H1 (cell line): ENCODE measurements around the gene CTNND2. TPM values are rescaled to one million over a fixed set of nuclear protein-coding genes. Genes with fewer than 3 reads are reported as not detected.

ENCODE experiments used
- CTCF ChIA-PET: fragments of 300-600 bp; sonication (Branson Sonifier 250); formaldehyde crosslinking; loops from one replicate; lab custom pipeline; 2021; ENCODE audit not compliant: partially characterized antibody; lab: Charles Lee
- POLR2A ChIA-PET: fragments of 300-600 bp; sonication (Branson Sonifier 250); formaldehyde crosslinking; loops from one replicate; lab custom pipeline; 2021; ENCODE audit warnings: inconsistent platforms; ENCODE audit not compliant: partially characterized antibody; lab: Charles Lee
- DNase-seq, 2 experiments: peaks; one replicate each; pipeline versions ENCODE4 v3.0.0 to v3.0.0-alpha.2; 2010 to 2022; ENCODE audit warnings: low spot score in 2 of 2, low read depth in 1 of 2, mixed read lengths in 1 of 2
- FAIRE-seq: peaks from 2 replicates; lab custom pipeline; 2011; peaks lifted over from hg19 to GRCh38; lab: Jason Lieb, UNC
- H2AFZ ChIP-seq: 2 replicates; pipeline ENCODE4 v1.8.1; 2012; ENCODE audit warnings: low read length, inconsistent platforms
- H2AK5ac ChIP-seq: 2 replicates; pipeline ENCODE4 v1.6.1; 2013; ENCODE audit warnings: low read depth, low read length
- H2BK120ac ChIP-seq: replicated peaks from 2 replicates; pipeline ENCODE3; 2013; ENCODE audit warnings: low read depth, low read length, inconsistent platforms
- H2BK12ac ChIP-seq: 2 replicates; pipeline ENCODE4 v1.6.1; 2013; ENCODE audit warnings: low read depth, low read length
- H2BK15ac ChIP-seq: 2 replicates; pipeline ENCODE4 v1.6.1; 2013; ENCODE audit warnings: low read length
- H2BK20ac ChIP-seq: 2 replicates; pipeline ENCODE4 v1.6.1; 2013; ENCODE audit warnings: low read length
- H2BK5ac ChIP-seq: 2 replicates; pipeline ENCODE4 v1.6.1; 2013; ENCODE audit warnings: low read depth, low read length
- H3K14ac ChIP-seq: 2 replicates; pipeline ENCODE4 v1.6.1; 2013; ENCODE audit warnings: inconsistent platforms; ENCODE audit not compliant: insufficient read length
- H3K18ac ChIP-seq: 2 replicates; pipeline ENCODE4 v1.6.1; 2013; ENCODE audit warnings: low read length; ENCODE audit errors: extremely low read depth
- H3K23ac ChIP-seq: 2 replicates; pipeline ENCODE4 v1.6.1; 2013; ENCODE audit warnings: inconsistent platforms; ENCODE audit not compliant: insufficient read length
- H3K23me2 ChIP-seq: 2 replicates; pipeline ENCODE4 v1.6.1; 2013; ENCODE audit warnings: low read depth, low read length
- H3K27ac ChIP-seq: 2 replicates; pipeline ENCODE4 v1.6.1; 2011; ENCODE audit warnings: low read depth, low read length, inconsistent platforms
- H3K27me3 ChIP-seq, 4 experiments: replicated peaks in 1 of 4; 1 replicate in 1 of 4; 2 replicates in 3 of 4; pipeline versions ENCODE4 v1.6.1 to v1.8.1; 2011 to 2013; ENCODE audit warnings: low read length in 3 of 4, mild to moderate bottlenecking in 3 of 4, inconsistent platforms in 2 of 4, mixed read lengths in 2 of 4, moderate library complexity in 1 of 4; ENCODE audit not compliant: control insufficient read depth in 3 of 4, insufficient read depth in 3 of 4; ENCODE audit errors: extremely low read depth in 1 of 4
- H3K36me3 ChIP-seq, 4 experiments: 2 replicates each; pipeline versions ENCODE4 v1.6.1 to v1.8.1; 2011 to 2013; ENCODE audit warnings: mild to moderate bottlenecking in 4 of 4, low read length in 3 of 4, moderate library complexity in 2 of 4, control low read depth in 1 of 4, inconsistent platforms in 1 of 4; ENCODE audit not compliant: insufficient read depth in 4 of 4, control insufficient read depth in 2 of 4
- H3K4ac ChIP-seq: replicated peaks from 2 replicates; pipeline ENCODE3; 2013; ENCODE audit warnings: low read length, low read depth, mixed read lengths, inconsistent platforms; ENCODE audit not compliant: insufficient read length
- H3K4me1 ChIP-seq, 4 experiments: replicated peaks in 1 of 4; 1 replicate in 1 of 4; 2 replicates in 3 of 4; pipeline versions ENCODE4 v1.6.1 to v1.8.1; 2011 to 2013; ENCODE audit warnings: low read length in 3 of 4, inconsistent platforms in 2 of 4, mixed read lengths in 1 of 4; ENCODE audit not compliant: insufficient read depth in 4 of 4, control insufficient read depth in 3 of 4
- H3K4me2 ChIP-seq, 2 experiments: 2 replicates each; pipeline versions ENCODE4 v1.6.1 to v1.8.1; 2011 to 2013; ENCODE audit warnings: low read depth in 2 of 2, low read length in 2 of 2, control low read depth in 1 of 2, inconsistent platforms in 1 of 2, mild to moderate bottlenecking in 1 of 2; ENCODE audit not compliant: insufficient read depth in 1 of 2
- H3K4me3 ChIP-seq, 4 experiments: fragments of 200-600, 300-600 bp in 1 of 4; sonication (generic), shearing (Covaris generic), sonication (Bioruptor Twin) in 1 of 4; 2 replicates each; pipeline versions ENCODE4 v1.5.1 to v1.8.1; 2011 to 2016; ENCODE audit warnings: low read length in 4 of 4, low read depth in 3 of 4, control low read depth in 2 of 4, inconsistent platforms in 2 of 4, mild to moderate bottlenecking in 2 of 4, mixed read lengths in 1 of 4, moderate library complexity in 1 of 4; ENCODE audit not compliant: insufficient read depth in 2 of 4; ENCODE audit errors: extremely low read depth in 1 of 4
- H3K56ac ChIP-seq: replicated peaks from 2 replicates; pipeline ENCODE3; 2013; ENCODE audit warnings: low read depth, mild to moderate bottlenecking, mixed read lengths, low read length, inconsistent platforms; ENCODE audit not compliant: insufficient read length
- H3K79me1 ChIP-seq: 2 replicates; pipeline ENCODE4 v1.6.1; 2013; ENCODE audit warnings: low read depth, low read length, control low read depth
- H3K79me2 ChIP-seq, 2 experiments: 2 replicates each; pipeline versions ENCODE4 v1.6.1 to v1.8.1; 2012 to 2013; ENCODE audit warnings: low read length in 2 of 2, mild to moderate bottlenecking in 2 of 2, inconsistent platforms in 1 of 2; ENCODE audit not compliant: insufficient read depth in 2 of 2, control insufficient read depth in 1 of 2
- H3K9ac ChIP-seq, 4 experiments: replicated peaks in 1 of 4; 1 replicate in 1 of 4; 2 replicates in 3 of 4; pipeline versions ENCODE4 v1.6.1 to v1.8.1; 2011 to 2013; ENCODE audit warnings: low read depth in 3 of 4, low read length in 3 of 4, control low read depth in 2 of 4, mild to moderate bottlenecking in 2 of 4, moderate library complexity in 2 of 4, inconsistent platforms in 1 of 4; ENCODE audit errors: extremely low read depth in 1 of 4
- H3K9me3 ChIP-seq, 2 experiments: 2 replicates each; pipeline versions ENCODE4 v1.6.1 to v1.8.1; 2012 to 2013; ENCODE audit warnings: mild to moderate bottlenecking in 2 of 2, moderate library complexity in 2 of 2, control low read depth in 1 of 2, inconsistent platforms in 1 of 2, low read depth in 1 of 2, low read length in 1 of 2, mixed read lengths in 1 of 2; ENCODE audit not compliant: insufficient read depth in 2 of 2
- H4K20me1 ChIP-seq, 2 experiments: replicated peaks in 1 of 2; 2 replicates each; pipeline versions ENCODE3 to v1.8.1; 2011 to 2013; ENCODE audit warnings: inconsistent platforms in 2 of 2, low read length in 2 of 2, mild to moderate bottlenecking in 1 of 2; ENCODE audit not compliant: insufficient read depth in 2 of 2, control insufficient read depth in 1 of 2
- H4K5ac ChIP-seq: 2 replicates; pipeline ENCODE4 v1.6.1; 2013; ENCODE audit warnings: low read length, low read depth, mixed read lengths, inconsistent platforms; ENCODE audit not compliant: insufficient read length
- H4K8ac ChIP-seq: 2 replicates; pipeline ENCODE4 v1.8.0; 2013; ENCODE audit warnings: mild to moderate bottlenecking, moderate library complexity, low read length, inconsistent platforms; ENCODE audit not compliant: insufficient read depth; ENCODE audit errors: extremely low read depth
- H4K91ac ChIP-seq: replicated peaks from 2 replicates; pipeline ENCODE3; 2013; ENCODE audit warnings: low read length, mixed read lengths, inconsistent platforms; ENCODE audit not compliant: insufficient read length
- BCL11A ChIP-seq, 2 experiments: IDR thresholded peaks; one replicate each; pipeline ENCODE4 v1.6.1; 2011; ENCODE audit warnings: low read depth in 2 of 2, low read length in 2 of 2, mild to moderate bottlenecking in 2 of 2
- CEBPB ChIP-seq: IDR thresholded peaks from 2 replicates; pipeline ENCODE4 v1.6.1; 2012; ENCODE audit warnings: low read depth, low read length
- EGR1 ChIP-seq: IDR thresholded peaks from 2 replicates; pipeline ENCODE4 v1.6.1; 2011; ENCODE audit warnings: low read depth, low read length, borderline replicate concordance
- EP300 ChIP-seq, 2 experiments: IDR thresholded peaks; 1 replicate in 1 of 2; 2 replicates in 1 of 2; pipeline ENCODE4 v1.6.1; 2011 to 2012; ENCODE audit warnings: low read depth in 2 of 2, low read length in 2 of 2, mild to moderate bottlenecking in 2 of 2, borderline replicate concordance in 1 of 2, inconsistent platforms in 1 of 2, moderate library complexity in 1 of 2
- RNF2 ChIP-seq: fragments of 200-900, 300-1000 bp; sonication (generic); IDR thresholded peaks from 2 replicates; pipeline ENCODE4 v1.7.1; 2016; ENCODE audit warnings: borderline replicate concordance, low read depth, mild to moderate bottlenecking, antibody characterized with exemption, low read length; ENCODE audit not compliant: poor library complexity, severe bottlenecking; ENCODE audit errors: missing control alignments
- RXRA ChIP-seq: IDR thresholded peaks from 2 replicates; pipeline ENCODE4 v1.6.1; 2011; ENCODE audit warnings: low read depth, mild to moderate bottlenecking, low read length, moderate library complexity; ENCODE audit not compliant: insufficient read depth
- SP2 ChIP-seq: IDR thresholded peaks from 2 replicates; pipeline ENCODE4 v1.6.1; 2012; ENCODE audit warnings: mild to moderate bottlenecking, low read length, inconsistent platforms
- WGBS, 2 experiments: shearing (Covaris generic) in 1 of 2; methylation state at CpG; one replicate each; pipeline versions ENCODE4 v1.1.6 to v1.1.7; 2013 to 2015; ENCODE audit warnings: low lambda C conversion rate in 2 of 2, mixed read lengths in 2 of 2, inconsistent platforms in 1 of 2, low coverage in 1 of 2, missing lambda C conversion rate in 1 of 2; ENCODE audit not compliant: insufficient replicate concordance in 2 of 2, insufficient coverage in 1 of 2, insufficient read length in 1 of 2; ENCODE audit errors: extremely low coverage in 1 of 2, missing lambda C conversion rate in 1 of 2; 5-methylcytosine and 5-hydroxymethylcytosine counted together
- polyA plus RNA-seq, 7 experiments: library from polyadenylated mRNA; depleted of rRNA in 3 of 7; stranded (reverse) in 5 of 7; unstranded in 2 of 7; fragments of >200 nt in 5 of 7; fragments of 200-250 nt in 2 of 7; gene quantifications; 1 replicate in 5 of 7; 2 replicates in 1 of 7; 4 replicates in 1 of 7; pipeline versions ENCODE4 v1.2.1 to v1.2.3, GENCODE V29; 2011 to 2013; ENCODE audit warnings: missing spikeins in 2 of 7, mixed read lengths in 2 of 7
- total RNA-seq: library from RNA; stranded (reverse); fragmentation: NEBNext Ultra II Directional; extraction: Animal tissue kit (Norgen Biotek cat#: 25700); gene quantifications from 2 replicates; pipeline ENCODE4 v1.2.1, GENCODE V29; 2021

Gene CTNND2
- total and polyA plus RNA-seq, 2 of the 8 experiments (the other 6 are each of a cell fraction or from before 2014, with no cell fraction given), result 7.4 to 14.2 TPM

DNA sequence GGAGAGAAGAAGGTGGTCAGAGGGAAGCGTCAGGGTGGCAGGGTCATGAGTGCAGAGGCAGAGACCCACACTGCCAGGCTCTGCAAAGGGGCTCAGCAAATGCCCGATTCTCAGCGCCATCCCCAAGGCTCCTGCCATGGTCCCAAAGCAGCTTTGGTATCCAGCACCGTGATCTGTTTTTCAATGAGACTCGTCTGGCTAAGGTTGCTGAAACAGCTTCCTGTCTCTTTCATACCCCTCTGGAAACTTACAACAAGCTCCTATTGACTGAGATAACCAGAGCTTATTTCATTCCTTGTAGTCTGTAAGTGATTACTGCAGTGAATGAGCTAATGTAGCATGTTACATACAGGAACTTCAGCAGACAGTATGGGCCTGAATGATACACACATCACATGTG, 574.6 kb downstream of the CTNND2 start:
- Histone ChIP-seq H3K27ac (no peak overlapping the region), H3K79me2 (no peaks in the 10 kb centered on the region), H3K4me1 (no peaks in the 10 kb centered on the region), H3K9me3 (no peaks in the 10 kb centered on the region), H3K36me3 (no peaks in the 10 kb centered on the region), H2BK5ac (no peak overlapping the region), H2BK12ac (no peak overlapping the region), H4K20me1 (no peaks in the 10 kb centered on the region), H2BK20ac (no peak overlapping the region), H4K8ac (no peak overlapping the region), H4K5ac (no peak overlapping the region), H3K56ac (no peak overlapping the region), H3K23me2 (no peaks in the 10 kb centered on the region), H2BK120ac (no peak overlapping the region), H3K27me3 (no peaks in the 10 kb centered on the region), H3K18ac (no peak overlapping the region), H3K4ac (no peak overlapping the region), H3K4me3 (no peak overlapping the region), H3K79me1 (no peaks in the 10 kb centered on the region), H2BK15ac (no peak overlapping the region), H2AFZ (no peak overlapping the region), H2AK5ac (no peak overlapping the region), H3K9ac (no peak overlapping the region), H3K4me2 (no peak overlapping the region), H4K91ac (no peak overlapping the region), H3K14ac (no peak overlapping the region), H3K23ac (no peak overlapping the region)
- ChIA-PET CTCF (no interaction called here), POLR2A (no interaction called here)
- TF ChIP-seq CEBPB (no peak), EP300 (IDR thresholded peaks at IDR 0.05; ENCODE audit: borderline replicate concordance in 1 of 2, low read depth in 2 of 2, low read length in 2 of 2) (no peak), RNF2 (no peak), EGR1 (no peak), SP2 (no peak), BCL11A (IDR thresholded peaks at IDR 0.05; ENCODE audit: low read depth in 2 of 2, low read length in 2 of 2) (no peak), RXRA (no peak)
- FAIRE-seq (no peak), DNase-seq (no peak)
- 87% methylated on average over 3 of the region's 5 CpGs; no CpG with 5 or more reads in 1 of the 2 experiments for WGBS, 2 experiments
